Large intestine (tissue), 3 donors: Measurements from ENCODE around the gene FXYD1. TPM values are rescaled to one million over a fixed set of nuclear protein-coding genes. Genes with fewer than 3 reads are reported as not detected.
"Not testable (repeated sequence)": the region's sequence is repeated elsewhere in the genome, so short reads cannot be mapped to it uniquely, and the experiment has no call there.

Source experiments
- DNase-seq, 2 donors: peaks; one replicate each; pipeline versions ENCODE4 v3.0.0 to v3.0.0-alpha.2; 2013
- H3K27ac ChIP-seq: one replicate; pipeline ENCODE4 v1.5.1; 2013; ENCODE audit warnings: low read length
- H3K27me3 ChIP-seq: 2 replicates; pipeline ENCODE4 v1.6.1; 2013; ENCODE audit warnings: low read length; ENCODE audit not compliant: control insufficient read depth, insufficient read depth
- H3K36me3 ChIP-seq: 2 replicates; pipeline ENCODE4 v1.6.1; 2013; ENCODE audit warnings: low read length; ENCODE audit not compliant: control insufficient read depth, insufficient read depth
- H3K4me1 ChIP-seq: one replicate; pipeline ENCODE4 v1.6.1; 2013; ENCODE audit warnings: low read length; ENCODE audit not compliant: control insufficient read depth, insufficient read depth
- H3K4me3 ChIP-seq: one replicate; pipeline ENCODE4 v1.5.1; 2013; ENCODE audit warnings: low read length
- H3K9me3 ChIP-seq: one replicate; pipeline ENCODE4 v1.6.1; 2013; ENCODE audit warnings: mild to moderate bottlenecking, low read depth, low read length, moderate library complexity; ENCODE audit not compliant: control insufficient read depth
- WGBS: methylation state at CpG from one replicate; pipeline ENCODE4 v1.1.5; 2013; ENCODE audit warnings: low lambda C conversion rate; ENCODE audit not compliant: insufficient coverage; 5-methylcytosine and 5-hydroxymethylcytosine counted together
- polyA plus RNA-seq: library from polyadenylated mRNA; unstranded; fragments of 120-200 nt; gene quantifications from one replicate; pipeline ENCODE4 v1.2.1, GENCODE V29; 2013

The FXYD1 gene
- polyA plus RNA-seq, 1 donor, result 23.2 TPM

- no peak for DNase-seq
- WGBS, result no CpG with 5 or more reads among the region's 29 CpGs
- H3K36me3 ChIP-seq, result no peaks in the 10 kb centered on the region
- peaks cover 7% of the 10 kb centered on the region for H3K9me3 ChIP-seq
- no peaks in the 10 kb centered on the region for H3K27me3 ChIP-seq
- no peak overlapping the region for H3K4me3 ChIP-seq
- H3K27ac ChIP-seq, result no peak overlapping the region
- peaks cover 11% of the 10 kb centered on the region for H3K4me1 ChIP-seq
These were observed 40.1 kb upstream of the FXYD1 start for GRCh38 chr19:35098413-35099049.

- no peaks in the 10 kb centered on the region for H3K27me3 ChIP-seq
- peaks cover 7% of the 10 kb centered on the region for H3K9me3 ChIP-seq
- no peaks in the 10 kb centered on the region for H3K36me3 ChIP-seq
- WGBS, result no CpG with 5 or more reads among the region's 21 CpGs
- H3K4me3 ChIP-seq, result no peak overlapping the region
- DNase-seq, result no peak
- H3K4me1 ChIP-seq, result peaks cover 5% of the 10 kb centered on the region
- no peak overlapping the region for H3K27ac ChIP-seq
These were observed 39.3 kb upstream of the FXYD1 start for GRCh38 chr19:35099155-35099896.

- Histone ChIP-seq H3K4me3 (no peak overlapping the region), H3K9me3 (peaks cover 7% of the 10 kb centered on the region), H3K36me3 (no peaks in the 10 kb centered on the region), H3K27ac (no peak overlapping the region), H3K4me1 (peaks cover 1% of the 10 kb centered on the region), H3K27me3 (no peaks in the 10 kb centered on the region)
- WGBS, result no CpG with 5 or more reads among the region's 13 CpGs
- no peak for DNase-seq
These were observed 38.7 kb upstream of the FXYD1 start for GRCh38 chr19:35099897-35100275.

- WGBS, result 100% methylated on average over 1 of the region's 16 CpGs
These were observed 37.8 kb upstream of the FXYD1 start for GRCh38 chr19:35100588-35101533.

GRCh38 chr19:35101949-35102348, 36.7 kb upstream of the FXYD1 start:
- H3K9me3 ChIP-seq, result peaks cover 19% of the 10 kb centered on the region
- not testable (repeated sequence) for H3K27ac ChIP-seq, H3K27me3 ChIP-seq, H3K4me3 ChIP-seq, H3K36me3 ChIP-seq, H3K4me1 ChIP-seq, DNase-seq
- WGBS, result no CpG with 5 or more reads among the region's 10 CpGs

More at GRCh38 chr19:35100588-35101533, 37.8 kb upstream of the FXYD1 start:
- no peak overlapping the region for H3K27ac ChIP-seq
- no peak overlapping the region for H3K4me3 ChIP-seq
- H3K4me1 ChIP-seq, result no peaks in the 10 kb centered on the region
- H3K9me3 ChIP-seq, result peaks cover 15% of the 10 kb centered on the region
- DNase-seq, result no peak
- no peaks in the 10 kb centered on the region for H3K27me3 ChIP-seq
- H3K36me3 ChIP-seq, result no peaks in the 10 kb centered on the region

GRCh38 chr19:35103614-35104013, 35.0 kb upstream of the FXYD1 start:
- not testable (repeated sequence) for H3K4me3 ChIP-seq, DNase-seq, H3K27ac ChIP-seq, H3K27me3 ChIP-seq, H3K4me1 ChIP-seq, H3K36me3 ChIP-seq
- WGBS, result no CpG with 5 or more reads among the region's 10 CpGs
- H3K9me3 ChIP-seq, result peaks cover 15% of the 10 kb centered on the region

GRCh38 chr19:35104361-35104760, 34.3 kb upstream of the FXYD1 start:
- WGBS, result no CpG with 5 or more reads among the region's 11 CpGs
- Histone ChIP-seq H3K27me3 (no peaks in the 10 kb centered on the region), H3K4me1 (no peaks in the 10 kb centered on the region), H3K9me3 (peaks cover 13% of the 10 kb centered on the region), H3K27ac (no peak overlapping the region), H3K4me3 (no peak overlapping the region), H3K36me3 (no peaks in the 10 kb centered on the region)
- no peak for DNase-seq

- DNase-seq, result no peak
- no peak overlapping the region for H3K4me3 ChIP-seq
- H3K27me3 ChIP-seq, result no peaks in the 10 kb centered on the region
- H3K27ac ChIP-seq, result no peak overlapping the region
- H3K36me3 ChIP-seq, result no peaks in the 10 kb centered on the region
- no CpG with 5 or more reads among the region's 6 CpGs for WGBS
- H3K4me1 ChIP-seq, result no peaks in the 10 kb centered on the region
- peaks cover 13% of the 10 kb centered on the region for H3K9me3 ChIP-seq
These were observed 33.6 kb upstream of the FXYD1 start for GRCh38 chr19:35105047-35105410.

GRCh38 chr19:35105411-35106290, 33.0 kb upstream of the FXYD1 start:
- Histone ChIP-seq H3K27me3 (no peaks in the 10 kb centered on the region), H3K9me3 (peaks cover 13% of the 10 kb centered on the region), H3K27ac (no peak overlapping the region), H3K4me3 (no peak overlapping the region), H3K4me1 (no peaks in the 10 kb centered on the region), H3K36me3 (no peaks in the 10 kb centered on the region)
- 100% methylated on average over 6 of the region's 30 CpGs for WGBS
- DNase-seq, result no peak

- Histone ChIP-seq H3K36me3 (no peaks in the 10 kb centered on the region), H3K9me3 (peaks cover 13% of the 10 kb centered on the region), H3K27me3 (no peaks in the 10 kb centered on the region), H3K4me1 (no peaks in the 10 kb centered on the region), H3K4me3 (no peak overlapping the region), H3K27ac (no peak overlapping the region)
- WGBS, result no CpG with 5 or more reads among the region's 9 CpGs
- no peak for DNase-seq
These were observed 32.4 kb upstream of the FXYD1 start for GRCh38 chr19:35106291-35106583.
